ENCODE results near the gene CHAF1A. TPM values are rescaled to one million over a fixed set of nuclear protein-coding genes. Genes with fewer than 3 reads are reported as not detected.

The CHAF1A gene
- total and polyA plus RNA-seq, 2 experiments from 2014 or later = 113 to 125 TPM

GRCh38 chr19:4436231-4436630 is 33.8 kb downstream of the CHAF1A start:
- Histone ChIP-seq H3K27me3 (ENCODE audit: insufficient read depth) (no peaks in the 10 kb centered on the region), H3K79me2 (replicated peaks; ENCODE audit: insufficient read depth) (peaks cover 41% of the 10 kb centered on the region), H2AFZ (no peak overlapping the region), H3K36me3 (ENCODE audit: insufficient read depth) (peaks cover 62% of the 10 kb centered on the region), H3K4me3 (no peak overlapping the region), H3K4me1 (ENCODE audit: insufficient read depth) (no peaks in the 10 kb centered on the region), H3F3A (replicated peaks; ENCODE audit: low read depth) (peaks cover 18% of the 10 kb centered on the region; the same call in 1 of the 2 replicates), H4K20me1 (replicated peaks; ENCODE audit: insufficient read depth) (peaks cover 42% of the 10 kb centered on the region), H3K9me2 (ENCODE audit: insufficient read depth) (no peaks in the 10 kb centered on the region), H3K27ac (ENCODE audit: low read depth) (no peak overlapping the region), H3K4me2 (no peak overlapping the region)
- no peak overlapping the region for H3K4me3 Mint-ChIP-seq
- H3K27me3 Mint-ChIP-seq (ENCODE audit: insufficient read depth, low read depth, poor library complexity) = peaks cover 13% of the 10 kb centered on the region
- no peaks in the 10 kb centered on the region; the same call in 2 of the 3 replicates for H3K4me1 Mint-ChIP-seq
- DNase-seq (ENCODE audit: low spot score) (no peak), ATAC-seq (no peak)
- no peaks in the 10 kb centered on the region; the same call in 2 of the 3 replicates for H3K9me3 Mint-ChIP-seq
- TF ChIP-seq CREB1 (CRISPR knock-in tag; IDR thresholded peaks at IDR 0.05; ENCODE audit: low read depth) (no peak), POLR2AphosphoS5 (IDR thresholded peaks at IDR 0.05; ENCODE audit: low read depth) (no peak), EZH2phosphoT487 (IDR thresholded peaks at IDR 0.05; ENCODE audit: unreplicated experiment) (no peak), ZNF114 (CRISPR knock-in tag; IDR thresholded peaks at IDR 0.05) (no peak), ZNF462 (CRISPR knock-in tag; IDR thresholded peaks at IDR 0.05) (no peak), EZH2 (IDR thresholded peaks at IDR 0.05; ENCODE audit: low read depth, unreplicated experiment) (no peak), ZNF331 (CRISPR knock-in tag; IDR thresholded peaks at IDR 0.05; ENCODE audit: low read depth) (no peak)
- H3K27ac Mint-ChIP-seq = no peak overlapping the region
- peaks cover 97% of the 10 kb centered on the region for H3K36me3 Mint-ChIP-seq (ENCODE audit: low read depth)

All from GM23338 (cell line).